K562 (cell line): Measurements from ENCODE around the gene TLN1. TPM values are rescaled to one million over a fixed set of nuclear protein-coding genes. Genes with fewer than 3 reads are reported as not detected.

Experiments used
- ATAC-seq: fragments of 200-7000 bp; cut with Tn5 transposase; 3 replicates; pipeline ENCODE4 v1.9.1; 2020; ENCODE audit warnings: moderate library complexity
- BruUV-seq: library from RNA; stranded (reverse); fragments of 400-500 nt; replicated peaks from 2 replicates; lab custom pipeline; 2021; lab: Mats Ljungman, UMichigan
- CTCF ChIA-PET: fragments of 300-600 bp; formaldehyde crosslinking; extraction: SDS; loops from one replicate; lab custom pipeline; 2021; ENCODE audit warnings: low intra/inter-chr PET ratio; lab: Yijun Ruan, JAX
- POLR2A ChIA-PET: fragments of 300-600, 350-650 bp; sonication (Branson Sonifier 250); formaldehyde crosslinking; extraction: SDS; loops from one replicate; lab custom pipeline; 2021; ENCODE audit warnings: antibody characterized with exemption, inconsistent platforms; lab: Yijun Ruan, JAX
- DNase-seq, 4 experiments: peaks; one replicate each; pipeline versions ENCODE4 v3.0.0 to v3.0.0-alpha.2; 2011 to 2018; ENCODE audit warnings: low spot score in 3 of 4, mixed read lengths in 3 of 4; ENCODE audit errors: extremely low read depth in 1 of 4
- FAIRE-seq: peaks from 2 replicates; lab custom pipeline; 2011; peaks lifted over from hg19 to GRCh38; lab: Jason Lieb, UNC
- H2AFZ ChIP-seq: 2 replicates; pipeline ENCODE4 v1.6.0; 2011; ENCODE audit warnings: low read depth, low read length, control low read depth, inconsistent platforms
- H3K27ac ChIP-seq: fragments of 200-600 bp; 3 replicates; pipeline ENCODE4 v1.8.0; 2011; ENCODE audit warnings: low read depth, mild to moderate bottlenecking, control low read depth, inconsistent platforms, low read length, moderate library complexity, mixed read lengths; ENCODE audit errors: extremely low read depth
- H3K27me3 ChIP-seq, 2 experiments: fragments of 300-600 bp in 1 of 2; 2 replicates in 1 of 2; 3 replicates in 1 of 2; pipeline versions ENCODE4 v1.6.0 to v1.8.0; 2011; ENCODE audit warnings: inconsistent platforms in 2 of 2, low read length in 2 of 2, mild to moderate bottlenecking in 1 of 2, mixed read lengths in 1 of 2, moderate library complexity in 1 of 2; ENCODE audit not compliant: control insufficient read depth in 2 of 2, insufficient read depth in 2 of 2
- H3K36me3 ChIP-seq: fragments of 300-600 bp; 3 replicates; pipeline ENCODE4 v1.8.0; 2011; ENCODE audit warnings: mild to moderate bottlenecking, low read length, inconsistent platforms; ENCODE audit not compliant: control insufficient read depth, insufficient read depth
- H3K4me1 ChIP-seq, 2 experiments: fragments of 200-600 bp in 1 of 2; replicated peaks in 1 of 2; 2 replicates in 1 of 2; 3 replicates in 1 of 2; pipeline versions ENCODE4 v1.5.1 to v1.8.0; 2011; ENCODE audit warnings: inconsistent platforms in 2 of 2, low read length in 2 of 2, mild to moderate bottlenecking in 1 of 2, mixed read lengths in 1 of 2, moderate library complexity in 1 of 2; ENCODE audit not compliant: control insufficient read depth in 2 of 2, insufficient read depth in 2 of 2
- H3K4me2 ChIP-seq: 2 replicates; pipeline ENCODE4 v1.6.1; 2011; ENCODE audit warnings: low read length, control low read depth, inconsistent platforms, mixed read lengths; ENCODE audit not compliant: insufficient read depth
- H3K4me3 ChIP-seq: fragments of 200-600 bp; sonication (generic), shearing (Covaris generic); 2 replicates; pipeline ENCODE4 v1.5.1; 2016; ENCODE audit warnings: control low read depth, inconsistent platforms
- H3K79me2 ChIP-seq: fragments of 200-600 bp; 3 replicates; pipeline ENCODE4 v1.8.0; 2011; ENCODE audit warnings: low read length, inconsistent platforms; ENCODE audit not compliant: control insufficient read depth, insufficient read depth
- H3K9ac ChIP-seq, 2 experiments: 2 replicates each; pipeline versions ENCODE4 v1.6.0 to v1.6.1; 2011; ENCODE audit warnings: low read depth in 2 of 2, low read length in 2 of 2, control low read depth in 1 of 2, inconsistent platforms in 1 of 2, mild to moderate bottlenecking in 1 of 2, mixed read lengths in 1 of 2; ENCODE audit not compliant: insufficient read depth in 1 of 2
- H3K9me1 ChIP-seq: one replicate; pipeline ENCODE4 v1.6.0; 2011; ENCODE audit warnings: inconsistent platforms, mild to moderate bottlenecking, low read length, moderate library complexity; ENCODE audit not compliant: control insufficient read depth, insufficient read depth
- H3K9me3 ChIP-seq: replicated peaks from 2 replicates; pipeline ENCODE4 v1.5.1; 2011; ENCODE audit warnings: low read depth, low read length, inconsistent platforms; ENCODE audit not compliant: control insufficient read depth, insufficient read depth
- H4K20me1 ChIP-seq: replicated peaks from 2 replicates; pipeline ENCODE4 v1.6.1; 2011; ENCODE audit warnings: low read length, inconsistent platforms, mixed read lengths; ENCODE audit not compliant: control insufficient read depth, insufficient read depth
- ARID1B ChIP-seq: fragments of 450-650 bp; IDR thresholded peaks from 2 replicates; pipeline ENCODE4 v1.6.1; 2016; ENCODE audit warnings: antibody characterized with exemption, mild to moderate bottlenecking, inconsistent platforms
- CBFA2T3 ChIP-seq: fragments of 450-650 bp; IDR thresholded peaks from 2 replicates; pipeline ENCODE4 v1.6.1; 2017
- FOXP4 ChIP-seq: sonication (generic); formaldehyde crosslinking; IDR thresholded peaks from 2 replicates; pipeline ENCODE4 v1.8.0; 2022; ENCODE audit warnings: mild to moderate bottlenecking, missing genetic modification reagents, borderline replicate concordance
- HNRNPLL ChIP-seq: fragments of 200-400 bp; formaldehyde crosslinking; IDR thresholded peaks from 2 replicates; pipeline ENCODE4 v1.6.1; 2017; ENCODE audit warnings: low read length, low read depth, mild to moderate bottlenecking; ENCODE audit not compliant: poor library complexity, severe bottlenecking
- XRCC4 ChIP-seq: IDR thresholded peaks from one replicate; pipeline ENCODE4 v1.6.1; 2011; ENCODE audit not compliant: insufficient read depth, insufficient read length; ENCODE audit errors: extremely low read depth
- ZNF146 ChIP-seq: IDR thresholded peaks from one replicate; pipeline ENCODE4 v1.6.1; 2018; ENCODE audit warnings: missing compliant biosample characterization; ENCODE audit not compliant: unreplicated experiment
- WGBS: fragments of 100-300 bp; shearing (Covaris generic); methylation state at CpG from one replicate; pipeline ENCODE4 v1.1.6; 2016; ENCODE audit warnings: low coverage, mixed read lengths; ENCODE audit not compliant: insufficient coverage; ENCODE audit errors: missing lambda C conversion rate; 5-methylcytosine and 5-hydroxymethylcytosine counted together
- in situ Hi-C: fragments of 300-500 bp; cut with MboI; formaldehyde crosslinking; loops from 4 replicates; pipeline ENCODE4 v1.15.0; 2018; ENCODE audit warnings: inconsistent platforms, mixed read lengths
- intact Hi-C: fragments of 100-400 bp; cut with micrococcal nuclease; formaldehyde crosslinking; loops from 2 replicates; pipeline ENCODE4 v1.14.2; 2022
- polyA plus RNA-seq, 8 experiments: library from polyadenylated mRNA; depleted of rRNA in 4 of 8; stranded (reverse) in 5 of 8; unstranded in 3 of 8; fragments of >200 nt; fragmentation: Nextera tagmentation in 2 of 8; fragmentation: Illumina TruSeq in 1 of 8; extraction: Ambion mirVana in 2 of 8; extraction: Trizol in 1 of 8; gene quantifications; 2 replicates each; pipeline versions ENCODE4 v1.2.1 to v1.2.3, GENCODE V29; 2011 to 2014; ENCODE audit warnings: inconsistent platforms in 1 of 8, missing spikeins in 1 of 8
- total RNA-seq, 7 experiments: library from RNA; depleted of rRNA in 6 of 7; stranded (reverse); fragments of >200 nt in 6 of 7; fragmentation: Illumina TruSeq in 2 of 7; extraction: Trizol in 2 of 7; gene quantifications; 2 replicates each; pipeline versions ENCODE4 v1.2.1 to v1.2.3, GENCODE V29; 2011 to 2021; ENCODE audit warnings: low replicate concordance in 1 of 7
- TF ChIP-seq, protein P1 (sequence below): sonication (generic); formaldehyde crosslinking; IDR thresholded peaks from 2 replicates; pipeline ENCODE4 v1.8.0; 2023; ENCODE audit warnings: mild to moderate bottlenecking, missing genetic modification reagents

The TLN1 gene
- total and polyA plus RNA-seq, 9 of the 15 experiments (the other 6 are each of a cell fraction or from before 2014, with no cell fraction given), result 3.6 to 240 (median 54.8) TPM

GRCh38 chr9:35650341-35651158, 81.4 kb downstream of the TLN1 start, which contains the start of gene SIT1:
SIT1 (minus strand) TSS chr9:35650931; CDS start chr9:35650853, 78 bp downstream.
- ChIA-PET CTCF (no interaction called here), POLR2A (interaction anchor here (0.6 to 0.7 kb wide), 3 partner anchors 86 to 1351 kb away, joined by 3 read pairs; no protein-coding TSS in a partner anchor)
- Histone ChIP-seq H3K36me3 (no peaks in the 10 kb centered on the region), H3K9me3 (no peaks in the 10 kb centered on the region), H2AFZ (peak within 1 kb of the TSS; percentile 55; the same call in 1 of the 2 replicates), H3K9ac (peak within 1 kb of the TSS in 1 of 2 experiments; percentile 78; a peak in 2 of 4 replicates), H3K79me2 (no peaks in the 10 kb centered on the region), H3K27me3 (no peaks in the 10 kb centered on the region), H3K4me1 (peaks cover 31 to 32% of the 10 kb centered on the region in 2 experiments), H3K4me2 (no peak within 1 kb of the TSS), H4K20me1 (no peaks in the 10 kb centered on the region), H3K4me3 (no peak within 1 kb of the TSS), H3K27ac (no peak within 1 kb of the TSS), H3K9me1 (no peaks in the 10 kb centered on the region)
- intact Hi-C loops (no loop called here), in situ Hi-C loops (no loop called here)
- FAIRE-seq (no peak), DNase-seq (no peak), ATAC-seq (no peak)
- TF ChIP-seq ZNF146 (no peak), HNRNPLL (no peak), XRCC4 (no peak), FOXP4 (CRISPR knock-in tag) (no peak), CBFA2T3 (no peak), ARID1B (no peak)
- TF ChIP-seq, protein P1, sequence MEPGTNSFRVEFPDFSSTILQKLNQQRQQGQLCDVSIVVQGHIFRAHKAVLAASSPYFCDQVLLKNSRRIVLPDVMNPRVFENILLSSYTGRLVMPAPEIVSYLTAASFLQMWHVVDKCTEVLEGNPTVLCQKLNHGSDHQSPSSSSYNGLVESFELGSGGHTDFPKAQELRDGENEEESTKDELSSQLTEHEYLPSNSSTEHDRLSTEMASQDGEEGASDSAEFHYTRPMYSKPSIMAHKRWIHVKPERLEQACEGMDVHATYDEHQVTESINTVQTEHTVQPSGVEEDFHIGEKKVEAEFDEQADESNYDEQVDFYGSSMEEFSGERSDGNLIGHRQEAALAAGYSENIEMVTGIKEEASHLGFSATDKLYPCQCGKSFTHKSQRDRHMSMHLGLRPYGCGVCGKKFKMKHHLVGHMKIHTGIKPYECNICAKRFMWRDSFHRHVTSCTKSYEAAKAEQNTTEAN (CRISPR knock-in tag), result no peak
- WGBS, result 60% methylated on average over 11 of the region's 22 CpGs
- no TSS peak for BruUV-seq
